ENCODE data around the gene ETV3.

Gene ETV3

DNA sequence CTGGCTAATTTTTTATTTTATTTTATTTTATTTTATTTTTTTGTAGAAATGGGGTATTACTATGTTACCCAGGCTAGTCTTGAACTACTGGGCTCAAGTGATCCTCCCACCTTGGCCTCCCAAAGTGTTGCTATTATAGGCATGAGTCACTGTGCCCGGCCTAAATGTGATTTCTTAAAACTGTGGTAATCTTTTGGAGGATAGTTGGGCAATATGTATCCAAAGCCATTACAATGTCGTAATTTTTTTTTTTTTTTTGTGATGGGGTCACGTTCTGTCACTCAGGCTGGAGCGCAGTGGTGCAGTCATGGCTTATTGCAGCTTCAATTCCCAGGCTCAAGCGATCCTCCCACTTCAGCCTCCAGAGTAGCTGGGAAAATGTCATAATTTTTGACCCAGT, 52.8 kb downstream of the ETV3 start:
- H3K27ac ChIP-seq = no peak overlapping the region
- no peak for TF ChIP-seq CTCF (conservative IDR thresholded peaks at IDR 0.05)

DNA sequence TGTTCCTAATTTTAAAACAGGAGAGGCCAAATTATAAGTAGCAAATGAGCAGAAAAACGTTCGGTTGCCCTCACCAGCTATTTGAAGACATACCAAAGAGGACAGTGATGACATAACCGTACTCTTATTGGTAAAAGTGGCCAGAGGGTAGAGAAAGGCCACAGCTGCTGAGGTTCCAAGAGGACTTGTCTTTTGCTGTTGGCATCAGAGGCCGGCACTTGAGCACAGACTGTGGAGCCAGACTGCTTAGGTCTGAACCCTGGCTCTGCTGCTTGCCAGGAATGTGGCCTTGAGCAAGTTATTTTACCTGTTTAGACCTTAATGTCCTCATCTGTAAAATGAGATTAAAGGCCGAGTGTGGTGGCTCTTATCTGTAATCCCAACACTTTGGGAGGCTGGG, 53.5 kb downstream of the ETV3 start:
- H3K27ac ChIP-seq = no peak overlapping the region
- no peak for TF ChIP-seq CTCF (conservative IDR thresholded peaks at IDR 0.05)

DNA sequence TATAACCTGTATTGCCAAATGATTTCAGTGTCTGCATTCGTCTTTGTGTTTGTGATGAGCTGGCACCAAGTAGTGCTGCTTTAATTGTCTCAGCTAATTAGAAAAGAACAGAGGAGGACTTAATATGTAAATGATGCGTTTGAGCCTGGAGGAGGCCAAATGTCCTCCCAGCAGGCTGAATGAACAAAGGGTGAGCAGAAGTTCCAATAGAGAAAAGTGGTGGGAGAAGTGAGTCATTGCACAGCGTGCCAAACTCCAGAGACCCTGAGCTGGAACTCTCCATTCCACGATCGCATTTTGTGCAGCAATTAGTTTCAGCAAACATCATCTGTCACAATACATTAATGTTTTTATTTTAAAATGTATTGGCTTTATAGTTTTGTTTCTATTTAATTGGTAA, 56.5 kb downstream of the ETV3 start:
- no peak for TF ChIP-seq CTCF (conservative IDR thresholded peaks at IDR 0.05)
- no peak overlapping the region for H3K27ac ChIP-seq

- no peak for TF ChIP-seq CTCF (conservative IDR thresholded peaks at IDR 0.05)
- no peak overlapping the region for H3K27ac ChIP-seq
Observed at GRCh38 chr1:157080714-157081113, 57.5 kb downstream of the ETV3 start.

DNA sequence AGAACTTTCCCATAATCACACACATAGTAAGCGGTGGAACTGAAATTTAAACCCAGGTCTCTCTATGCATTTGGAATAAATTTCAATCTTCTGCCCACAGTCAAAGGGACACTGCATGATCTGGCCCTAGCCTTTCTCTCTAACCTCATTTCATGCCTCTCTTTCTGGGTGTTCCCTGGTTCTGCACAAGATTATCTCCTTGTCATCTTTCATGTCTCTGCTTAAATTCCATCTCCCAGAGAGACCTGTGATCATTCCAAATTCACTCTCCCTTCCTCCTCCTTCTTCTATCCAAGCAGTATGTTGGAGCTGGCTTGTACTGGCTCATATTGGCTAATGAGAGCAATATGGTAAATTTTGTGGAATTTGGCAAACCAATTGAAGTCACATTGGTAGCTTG, 60.8 kb downstream of the ETV3 start:
- H3K27ac ChIP-seq = no peak overlapping the region
- TF ChIP-seq CTCF (conservative IDR thresholded peaks at IDR 0.05) = no peak

- peak; percentile 41 for TF ChIP-seq CTCF (conservative IDR thresholded peaks at IDR 0.05)
- no peak overlapping the region for H3K27ac ChIP-seq
Observed at GRCh38 chr1:157073944-157074685, 64.1 kb downstream of the ETV3 start.
